CD4-positive, alpha-beta T cell (primary cell): ENCODE measurements around the gene VSIG10. TPM values are rescaled to one million over a fixed set of nuclear protein-coding genes. Genes with fewer than 3 reads are reported as not detected.

Source experiments
- ATAC-seq: fragments of 200-7000 bp; cut with Tn5 transposase; one replicate; pipeline ENCODE4 v1.10.0; 2022; ENCODE audit warnings: mild to moderate bottlenecking; ENCODE audit not compliant: poor library complexity
- CTCF ChIA-PET: fragments of 350-600 bp; sonication (Branson Sonifier 250); formaldehyde crosslinking; loops from one replicate; lab custom pipeline; 2021; ENCODE audit warnings: antibody characterized with exemption, inconsistent platforms; lab: Charles Lee
- POLR2A ChIA-PET: fragments of 350-600 bp; sonication (Branson Sonifier 250); formaldehyde crosslinking; loops from one replicate; lab custom pipeline; 2021; ENCODE audit warnings: antibody characterized with exemption, inconsistent platforms; lab: Charles Lee
- DNase-seq, 14 experiments: peaks; one replicate each; pipeline ENCODE4 v3.0.0-alpha.2; 2013 to 2020; ENCODE audit warnings: mixed read lengths in 2 of 14
- H3K27ac ChIP-seq, 2 donors: one replicate each; pipeline versions ENCODE4 v1.5.1 to v1.7.0; 2013; ENCODE audit warnings: low read length in 2 of 2, low read depth in 1 of 2, mild to moderate bottlenecking in 1 of 2
- H3K27me3 ChIP-seq, 2 experiments: 1 replicate in 1 of 2; 2 replicates in 1 of 2; pipeline versions ENCODE4 v1.6.1 to v1.7.0; 2013; ENCODE audit warnings: low read length in 2 of 2, control low read depth in 1 of 2, mild to moderate bottlenecking in 1 of 2, moderate library complexity in 1 of 2; ENCODE audit not compliant: insufficient read depth in 2 of 2, control insufficient read depth in 1 of 2
- H3K36me3 ChIP-seq: one replicate; pipeline ENCODE4 v1.6.1; 2013; ENCODE audit warnings: low read length, control low read depth; ENCODE audit not compliant: insufficient read depth
- H3K4me1 ChIP-seq: one replicate; pipeline ENCODE4 v1.6.1; 2013; ENCODE audit warnings: low read length, control low read depth; ENCODE audit not compliant: insufficient read depth
- H3K4me3 ChIP-seq: one replicate; pipeline ENCODE4 v1.5.1; 2013; ENCODE audit warnings: mild to moderate bottlenecking, low read length, moderate library complexity
- H3K9me3 ChIP-seq, 2 experiments: 1 replicate in 1 of 2; 2 replicates in 1 of 2; pipeline versions ENCODE4 v1.6.1 to v1.7.0; 2013; ENCODE audit warnings: low read length in 2 of 2, mild to moderate bottlenecking in 2 of 2, control low read depth in 1 of 2, moderate library complexity in 1 of 2; ENCODE audit not compliant: control insufficient read depth in 1 of 2, insufficient read depth in 1 of 2
- H3K27ac Mint-ChIP-seq: one replicate; pipeline ENCODE4 v1.8.0; 2020; ENCODE audit warnings: mixed read lengths
- H3K27me3 Mint-ChIP-seq: one replicate; pipeline ENCODE4 v1.8.0; 2021; ENCODE audit warnings: mixed read lengths
- H3K36me3 Mint-ChIP-seq: one replicate; pipeline ENCODE4 v1.8.0; 2021; ENCODE audit warnings: low read depth, mixed read lengths
- H3K4me1 Mint-ChIP-seq: one replicate; pipeline ENCODE4 v1.8.0; 2021; ENCODE audit warnings: low read depth, mixed read lengths
- H3K4me3 Mint-ChIP-seq: one replicate; pipeline ENCODE4 v1.8.0; 2020; ENCODE audit warnings: mild to moderate bottlenecking, mixed read lengths
- H3K9me3 Mint-ChIP-seq: one replicate; pipeline ENCODE4 v1.8.0; 2020; ENCODE audit warnings: mixed read lengths
- intact Hi-C, 2 experiments: fragments of 100-400 bp; cut with DNase I in 1 of 2; cut with micrococcal nuclease in 1 of 2; formaldehyde crosslinking; loops; one replicate each; pipeline versions ENCODE4 v1.15.1 to v1.9.0; 2023 to 2025; cut with DNase I, micrococcal nuclease
- total RNA-seq, 174 experiments: library from RNA in 2 of 174; stranded (reverse) in 2 of 174; gene quantifications; one replicate each; pipeline ENCODE4 v1.2.3 and lab custom pipeline; 2021 to 2026
- TF ChIP-seq, protein P1 (sequence below): fragments of 200-600 bp; IDR thresholded peaks from one replicate; pipeline ENCODE4 v1.8.0; 2022; ENCODE audit warnings: antibody characterized with exemption, mild to moderate bottlenecking

Gene VSIG10
- total RNA-seq, 2 experiments from 2014 or later: 2.2 TPM

GRCh38 chr12:118020036-118020435, 83.8 kb downstream of the VSIG10 start:
- peaks cover 37% of the 10 kb centered on the region for H3K36me3 ChIP-seq
- Mint-ChIP-seq H3K9me3 (no peaks in the 10 kb centered on the region), H3K4me1 (peaks cover 21% of the 10 kb centered on the region), H3K4me3 (no peak overlapping the region), H3K27ac (no peak overlapping the region), H3K27me3 (no peaks in the 10 kb centered on the region), H3K36me3 (peaks cover 71% of the 10 kb centered on the region)
- intact Hi-C loops: no loop called here
- TF ChIP-seq, protein P1, sequence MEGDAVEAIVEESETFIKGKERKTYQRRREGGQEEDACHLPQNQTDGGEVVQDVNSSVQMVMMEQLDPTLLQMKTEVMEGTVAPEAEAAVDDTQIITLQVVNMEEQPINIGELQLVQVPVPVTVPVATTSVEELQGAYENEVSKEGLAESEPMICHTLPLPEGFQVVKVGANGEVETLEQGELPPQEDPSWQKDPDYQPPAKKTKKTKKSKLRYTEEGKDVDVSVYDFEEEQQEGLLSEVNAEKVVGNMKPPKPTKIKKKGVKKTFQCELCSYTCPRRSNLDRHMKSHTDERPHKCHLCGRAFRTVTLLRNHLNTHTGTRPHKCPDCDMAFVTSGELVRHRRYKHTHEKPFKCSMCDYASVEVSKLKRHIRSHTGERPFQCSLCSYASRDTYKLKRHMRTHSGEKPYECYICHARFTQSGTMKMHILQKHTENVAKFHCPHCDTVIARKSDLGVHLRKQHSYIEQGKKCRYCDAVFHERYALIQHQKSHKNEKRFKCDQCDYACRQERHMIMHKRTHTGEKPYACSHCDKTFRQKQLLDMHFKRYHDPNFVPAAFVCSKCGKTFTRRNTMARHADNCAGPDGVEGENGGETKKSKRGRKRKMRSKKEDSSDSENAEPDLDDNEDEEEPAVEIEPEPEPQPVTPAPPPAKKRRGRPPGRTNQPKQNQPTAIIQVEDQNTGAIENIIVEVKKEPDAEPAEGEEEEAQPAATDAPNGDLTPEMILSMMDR: no peak
- ChIA-PET POLR2A (no interaction called here), CTCF (no interaction called here)
- H3K4me3 ChIP-seq: no peak overlapping the region
- DNase-seq (no peak), ATAC-seq (no peak)
- no peak overlapping the region for H3K27ac ChIP-seq
- peaks cover 17% of the 10 kb centered on the region for H3K4me1 ChIP-seq
- no peaks in the 10 kb centered on the region for H3K27me3 ChIP-seq
- H3K9me3 ChIP-seq: no peaks in the 10 kb centered on the region

GRCh38 chr12:118017926-118018325, 85.9 kb downstream of the VSIG10 start:
- ChIA-PET POLR2A (no interaction called here), CTCF (interaction anchor here (1.5 kb wide), 1 partner anchor 16 kb away, joined by 4 read pairs; no protein-coding TSS in a partner anchor)
- H3K4me3 ChIP-seq: no peak overlapping the region
- no peaks in the 10 kb centered on the region for H3K9me3 Mint-ChIP-seq
- H3K9me3 ChIP-seq: no peaks in the 10 kb centered on the region
- peaks cover 29% of the 10 kb centered on the region for H3K36me3 ChIP-seq
- no peaks in the 10 kb centered on the region for H3K27me3 Mint-ChIP-seq
- no peak overlapping the region for H3K27ac Mint-ChIP-seq
- ATAC-seq: no peak
- H3K36me3 Mint-ChIP-seq: peaks cover 56% of the 10 kb centered on the region
- no peak overlapping the region for H3K27ac ChIP-seq
- TF ChIP-seq, protein P1: no peak
- peak overlapping the region; percentile 90 for H3K4me3 Mint-ChIP-seq
- peaks cover 21% of the 10 kb centered on the region for H3K4me1 Mint-ChIP-seq
- intact Hi-C loops: loop anchor here in 1 of 2 experiments (2.0 to 10.0 kb wide), 8 partner anchors 39 to 1651 kb away; partner anchors contain the start of genes PEBP1, PRKAB1, RNFT2 and SPRING1
- peaks cover 17% of the 10 kb centered on the region for H3K4me1 ChIP-seq
- H3K27me3 ChIP-seq: no peaks in the 10 kb centered on the region
- DNase-seq: no peak

DNA sequence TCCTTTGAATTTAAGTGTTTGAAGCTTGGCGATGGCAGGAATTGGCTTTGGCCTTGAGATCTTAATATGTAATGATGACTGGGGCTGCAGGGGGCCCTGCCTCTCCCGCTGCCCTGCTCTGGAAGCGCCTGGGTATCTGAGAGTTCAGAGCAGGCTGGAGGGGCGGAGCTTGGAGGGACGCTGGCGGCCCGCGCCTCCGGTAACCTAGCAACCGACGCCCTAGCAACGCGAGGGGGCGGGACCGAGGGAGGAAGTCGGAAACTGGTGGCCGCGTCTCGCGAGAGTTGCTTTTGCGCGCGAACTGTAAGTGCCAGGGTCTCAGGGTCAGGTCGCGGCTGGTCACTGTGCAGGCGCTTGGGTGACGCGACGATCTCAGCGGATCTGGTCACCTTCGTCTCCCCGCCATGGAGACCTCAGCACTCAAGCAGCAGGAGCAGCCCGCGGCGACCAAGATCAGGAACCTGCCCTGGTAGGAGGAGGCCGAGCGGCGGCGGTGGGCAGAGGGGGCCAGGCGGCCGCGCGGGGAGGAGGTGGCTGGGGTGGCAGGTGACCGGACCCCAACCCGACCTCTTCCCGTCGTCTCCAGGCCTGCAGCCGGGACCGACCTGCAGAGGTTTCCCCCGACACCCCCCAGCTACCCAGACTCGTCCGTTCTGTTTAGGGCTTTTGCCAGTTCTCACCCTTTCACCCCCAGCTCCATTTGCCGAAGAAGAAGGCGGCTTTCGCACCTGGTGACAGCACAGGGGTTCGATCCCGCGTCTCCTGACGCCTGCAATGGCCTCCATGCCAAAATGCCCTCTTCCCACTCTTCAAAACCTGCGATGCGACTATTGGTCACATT, 87.2 kb downstream of the VSIG10 start, which contains the start of gene RFC5:
RFC5 (plus strand) TSS at position 280 of the 841 bp plus-strand sequence; CDS start at position 405, 125 bp downstream.
- ChIA-PET CTCF (interaction anchor here (0.6 to 1.8 kb wide), 6 partner anchors 10 to 1651 kb away, joined by 3 to 6 read pairs (median 4); partner anchors contain the start of gene PRKAB1), POLR2A (interaction anchor here (0.6 to 1.5 kb wide), 8 partner anchors 16 to 360 kb away, joined by 3 to 7 read pairs (median 4); partner anchors contain the start of genes PEBP1, SUDS3 and WSB2)
- intact Hi-C loops: loop anchor here in 1 of 2 experiments (2.0 to 10.0 kb wide), 8 partner anchors 40 to 1652 kb away; partner anchors contain the start of genes PEBP1, PRKAB1, RNFT2 and SPRING1
- H3K27ac ChIP-seq: peak within 1 kb of the TSS; percentile 11 to 16
- TF ChIP-seq, protein P1: no peak
- H3K4me3 ChIP-seq: peak within 1 kb of the TSS; percentile 85
- H3K36me3 ChIP-seq: peaks cover 19% of the 10 kb centered on the region
- H3K27me3 ChIP-seq: no peaks in the 10 kb centered on the region
- Mint-ChIP-seq H3K27ac (peak within 1 kb of the TSS; percentile 77), H3K27me3 (no peaks in the 10 kb centered on the region), H3K4me3 (peak within 1 kb of the TSS; percentile 90), H3K9me3 (no peaks in the 10 kb centered on the region), H3K36me3 (peaks cover 43% of the 10 kb centered on the region), H3K4me1 (peaks cover 21% of the 10 kb centered on the region)
- DNase-seq: peak; percentile 94 to 99 (median 97)
- peaks cover 17% of the 10 kb centered on the region for H3K4me1 ChIP-seq
- peak; percentile 98 for ATAC-seq
- no peaks in the 10 kb centered on the region for H3K9me3 ChIP-seq
